GM23248 (cell line): ENCODE data around the gene GAB2. TPM values are rescaled to one million over a fixed set of nuclear protein-coding genes. Genes with fewer than 3 reads are reported as not detected.

Experiments
- DNase-seq: peaks from one replicate; pipeline ENCODE4 v3.0.0-alpha.2; 2015
- H2AFZ ChIP-seq: fragments of 200-600 bp; sonication (generic); 2 replicates; pipeline ENCODE4 v1.6.1; 2016; ENCODE audit warnings: antibody characterized with exemption
- H3F3A ChIP-seq: fragments of 200-600 bp; sonication (generic); 2 replicates; pipeline ENCODE4 v1.6.1; 2016; ENCODE audit warnings: mild to moderate bottlenecking, antibody characterized with exemption, mixed run types; ENCODE audit not compliant: insufficient read depth
- H3K27ac ChIP-seq: fragments of 200-600 bp; sonication (generic); 2 replicates; pipeline ENCODE4 v1.5.1; 2016; ENCODE audit warnings: mild to moderate bottlenecking
- H3K27me3 ChIP-seq: fragments of 200-600 bp; sonication (generic); replicated peaks from 2 replicates; pipeline ENCODE4 v1.6.1; 2016; ENCODE audit warnings: mild to moderate bottlenecking; ENCODE audit not compliant: insufficient read depth
- H3K36me3 ChIP-seq: fragments of 200-600 bp; sonication (generic); 2 replicates; pipeline ENCODE4 v1.6.1; 2016; ENCODE audit warnings: low read depth, mild to moderate bottlenecking
- H3K4me1 ChIP-seq: fragments of 200-600 bp; sonication (generic); 2 replicates; pipeline ENCODE4 v1.6.1; 2016; ENCODE audit warnings: mild to moderate bottlenecking; ENCODE audit not compliant: insufficient read depth
- H3K4me2 ChIP-seq: fragments of 200-600 bp; sonication (generic); one replicate; pipeline ENCODE4 v1.6.1; 2016; ENCODE audit warnings: mild to moderate bottlenecking; ENCODE audit not compliant: unreplicated experiment
- H3K4me3 ChIP-seq: fragments of 200-600 bp; sonication (generic); 2 replicates; pipeline ENCODE4 v1.5.1; 2016; ENCODE audit warnings: mild to moderate bottlenecking
- H3K79me2 ChIP-seq: fragments of 200-600 bp; sonication (generic); 2 replicates; pipeline ENCODE4 v1.6.1; 2016; ENCODE audit warnings: mild to moderate bottlenecking; ENCODE audit not compliant: insufficient read depth
- H3K9ac ChIP-seq: fragments of 200-600 bp; sonication (generic); 2 replicates; pipeline ENCODE4 v1.6.1; 2016; ENCODE audit warnings: mild to moderate bottlenecking
- H3K9me2 ChIP-seq: fragments of 200-600 bp; sonication (generic); 2 replicates; pipeline ENCODE4 v1.6.1; 2016; ENCODE audit warnings: mixed run types, mild to moderate bottlenecking, moderate library complexity; ENCODE audit not compliant: insufficient read depth
- H3K9me3 ChIP-seq: fragments of 200-600 bp; sonication (generic); one replicate; pipeline ENCODE4 v1.6.1; 2017; ENCODE audit warnings: low read depth
- H4K20me1 ChIP-seq: fragments of 200-600 bp; sonication (generic); 2 replicates; pipeline ENCODE4 v1.6.0; 2016; ENCODE audit not compliant: insufficient read depth
- EZH2 ChIP-seq: fragments of 200-600 bp; sonication (generic); IDR thresholded peaks from 2 replicates; pipeline ENCODE4 v1.6.1; 2018; ENCODE audit warnings: antibody characterized with exemption, mild to moderate bottlenecking; ENCODE audit not compliant: insufficient read depth, poor library complexity, severe bottlenecking
- EZH2phosphoT487 ChIP-seq: fragments of 200-600 bp; sonication (generic); IDR thresholded peaks from 2 replicates; pipeline ENCODE4 v1.6.1; 2018; ENCODE audit warnings: antibody characterized with exemption, moderate library complexity, mild to moderate bottlenecking, low read depth; ENCODE audit not compliant: insufficient read depth
- WGBS, 2 experiments: methylation state at CpG; one replicate each; pipeline ENCODE4 v1.1.6; 2015 to 2017; ENCODE audit warnings: low lambda C conversion rate in 2 of 2, low coverage in 1 of 2; ENCODE audit errors: missing lambda C conversion rate in 2 of 2; 5-methylcytosine and 5-hydroxymethylcytosine counted together
- in situ Hi-C: fragments of 300-500 bp; cut with MboI; formaldehyde crosslinking; loops from 2 replicates; pipeline ENCODE4 v1.15.0; 2020
- polyA plus RNA-seq: library from polyadenylated mRNA; unstranded; fragments of >200 nt; fragmentation: Nextera tagmentation; extraction: Ambion mirVana; gene quantifications from 2 replicates; pipeline ENCODE4 v1.2.1, GENCODE V29; 2016
- total RNA-seq: library from RNA; depleted of rRNA; stranded (reverse); fragments of >200 nt; shearing (Covaris generic); gene quantifications from 2 replicates; pipeline ENCODE4 v1.2.3, GENCODE V29; 2014

GAB2 gene
- total and polyA plus RNA-seq, 2 experiments from 2014 or later = 1.8 to 12.2 TPM

DNA sequence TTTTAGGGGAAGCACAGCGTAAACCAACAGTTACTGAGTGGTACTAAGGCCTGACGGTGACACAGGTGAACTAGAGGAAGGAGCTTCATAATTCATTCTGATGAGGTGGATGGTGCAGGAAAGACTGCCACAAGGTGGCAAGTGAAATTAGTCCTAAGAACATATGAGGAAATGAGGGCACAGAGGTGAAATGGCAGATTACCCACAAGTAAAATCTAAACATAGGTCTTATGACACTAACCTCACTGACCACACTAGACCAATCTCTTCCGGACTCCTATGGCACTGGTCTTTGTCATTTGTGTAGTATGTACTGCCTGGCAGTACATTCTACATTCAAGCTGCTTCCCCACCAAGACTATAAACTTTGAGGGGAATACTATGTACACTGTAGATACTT lies 20.2 kb downstream of the GAB2 start:
- DNase-seq = no peak
- Histone ChIP-seq H3K79me2 (peaks cover 25% of the 10 kb centered on the region), H3K4me2 (no peak overlapping the region), H2AFZ (no peak overlapping the region), H3K27me3 (no peaks in the 10 kb centered on the region), H4K20me1 (no peaks in the 10 kb centered on the region), H3K4me1 (no peaks in the 10 kb centered on the region), H3K9me3 (no peaks in the 10 kb centered on the region), H3K9ac (no peak overlapping the region), H3K27ac (no peak overlapping the region), H3K9me2 (no peaks in the 10 kb centered on the region), H3K4me3 (no peak overlapping the region), H3K36me3 (no peaks in the 10 kb centered on the region), H3F3A (no peaks in the 10 kb centered on the region)
- WGBS, 2 experiments = 95 to 98% methylated on average over 3 of the region's 3 CpGs
- in situ Hi-C loops = no loop called here
- TF ChIP-seq EZH2 = no peak
- no peak for TF ChIP-seq EZH2phosphoT487

DNA sequence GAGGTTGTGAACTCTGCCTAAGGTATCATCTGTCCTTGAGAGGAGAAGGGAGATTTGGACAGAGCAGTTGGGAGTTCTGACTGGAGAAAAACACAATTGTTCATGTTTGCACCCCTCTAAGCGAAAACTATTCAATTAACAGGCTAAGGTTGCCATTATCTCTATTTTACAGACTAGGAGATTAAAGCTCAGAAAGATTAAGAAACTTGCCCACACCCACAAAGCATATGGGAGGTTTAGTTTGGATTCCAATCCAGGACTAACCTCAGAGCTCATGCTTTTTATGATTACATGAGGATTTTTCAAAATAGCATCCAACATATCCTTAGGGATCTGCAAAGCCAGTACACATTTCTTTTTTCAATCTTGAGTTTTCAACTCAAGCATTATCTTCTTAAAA lies 22.0 kb downstream of the GAB2 start:
- no peak for DNase-seq
- in situ Hi-C loops = no loop called here
- Histone ChIP-seq H3K27me3 (no peaks in the 10 kb centered on the region), H3F3A (no peaks in the 10 kb centered on the region), H3K4me1 (no peaks in the 10 kb centered on the region), H3K9me3 (no peaks in the 10 kb centered on the region), H3K27ac (no peak overlapping the region), H3K9me2 (no peaks in the 10 kb centered on the region), H3K79me2 (peaks cover 27% of the 10 kb centered on the region), H4K20me1 (no peaks in the 10 kb centered on the region), H3K9ac (no peak overlapping the region), H3K36me3 (no peaks in the 10 kb centered on the region), H3K4me2 (no peak overlapping the region), H3K4me3 (no peak overlapping the region), H2AFZ (no peak overlapping the region)
- TF ChIP-seq EZH2 = no peak
- no peak for TF ChIP-seq EZH2phosphoT487
- WGBS, 2 experiments = 92 to 100% methylated on average over 1 of the region's 1 CpG

GRCh38 chr11:78392854-78393253 lies 24.8 kb downstream of the GAB2 start:
- Histone ChIP-seq H3K27ac (no peak overlapping the region), H3F3A (no peaks in the 10 kb centered on the region), H3K4me2 (no peak overlapping the region), H2AFZ (no peak overlapping the region), H3K9ac (no peak overlapping the region), H3K36me3 (no peaks in the 10 kb centered on the region), H4K20me1 (no peaks in the 10 kb centered on the region), H3K9me2 (no peaks in the 10 kb centered on the region), H3K9me3 (no peaks in the 10 kb centered on the region), H3K4me1 (no peaks in the 10 kb centered on the region), H3K27me3 (no peaks in the 10 kb centered on the region), H3K79me2 (peaks cover 28% of the 10 kb centered on the region), H3K4me3 (no peak overlapping the region)
- no peak for DNase-seq
- WGBS, 2 experiments = 95% methylated on average over 2 of the region's 2 CpGs
- TF ChIP-seq EZH2 (no peak), EZH2phosphoT487 (no peak)
- in situ Hi-C loops = no loop called here

DNA sequence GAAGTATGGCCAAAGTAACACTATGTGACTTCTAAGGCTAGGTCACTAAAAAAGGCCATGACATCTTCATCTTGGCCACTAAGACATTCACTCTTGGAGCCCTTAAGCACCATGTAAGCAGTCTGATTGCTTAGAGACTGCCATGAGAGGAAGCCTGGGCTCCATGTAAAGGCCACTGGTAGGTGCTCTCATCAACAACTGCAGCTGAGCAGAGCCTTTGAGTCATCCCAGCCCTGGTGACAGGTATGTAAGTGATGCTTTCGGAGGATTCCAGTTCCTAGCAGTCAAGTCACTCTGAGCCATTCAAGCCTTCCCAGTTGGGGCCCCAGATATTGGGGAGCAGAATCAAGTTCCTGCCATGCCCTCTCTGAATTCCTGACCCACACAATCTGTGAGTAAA lies 26.2 kb downstream of the GAB2 start:
- H3K9me2 ChIP-seq = no peaks in the 10 kb centered on the region
- peaks cover 20% of the 10 kb centered on the region; the same call in 1 of the 2 replicates for H3K79me2 ChIP-seq
- no peaks in the 10 kb centered on the region for H3K9me3 ChIP-seq
- no peak overlapping the region for H2AFZ ChIP-seq
- no peaks in the 10 kb centered on the region for H3F3A ChIP-seq
- no peak overlapping the region for H3K27ac ChIP-seq
- no peaks in the 10 kb centered on the region for H3K27me3 ChIP-seq
- in situ Hi-C loops = no loop called here
- H3K9ac ChIP-seq = no peak overlapping the region
- WGBS, 2 experiments = 100% methylated on average over 1 of the region's 1 CpG
- no peak overlapping the region for H3K4me3 ChIP-seq
- H4K20me1 ChIP-seq = no peaks in the 10 kb centered on the region
- no peak for TF ChIP-seq EZH2phosphoT487
- no peak for TF ChIP-seq EZH2
- H3K4me1 ChIP-seq = no peaks in the 10 kb centered on the region
- no peak overlapping the region for H3K4me2 ChIP-seq
- no peaks in the 10 kb centered on the region for H3K36me3 ChIP-seq
- DNase-seq = no peak

DNA sequence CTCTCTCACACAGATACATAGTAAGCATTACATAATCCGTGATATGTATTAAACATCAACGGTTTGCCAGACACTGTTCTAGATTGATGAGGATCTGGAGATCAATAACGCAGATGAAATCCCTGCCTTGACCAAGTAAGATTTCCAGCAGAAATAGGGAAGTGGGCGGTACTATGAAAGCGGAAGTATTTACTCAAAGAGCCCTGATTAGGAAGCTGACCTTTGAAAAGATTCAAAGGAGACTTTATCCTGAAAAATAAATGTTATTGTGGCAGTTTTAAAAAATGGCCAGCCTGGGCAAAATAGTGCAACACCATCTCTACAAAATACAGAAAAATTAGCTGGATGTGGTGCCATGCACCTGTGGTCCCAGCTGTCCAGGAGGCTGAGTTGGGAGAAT lies 26.8 kb downstream of the GAB2 start:
- WGBS, 2 experiments = 97 to 98% methylated on average over 5 of the region's 5 CpGs
- Histone ChIP-seq H3K27me3 (no peaks in the 10 kb centered on the region), H3K9me3 (no peaks in the 10 kb centered on the region), H3F3A (no peaks in the 10 kb centered on the region), H3K79me2 (peaks cover 19% of the 10 kb centered on the region; the same call in 1 of the 2 replicates), H3K9ac (no peak overlapping the region), H3K27ac (no peak overlapping the region), H4K20me1 (no peaks in the 10 kb centered on the region), H2AFZ (no peak overlapping the region), H3K4me2 (no peak overlapping the region), H3K4me3 (no peak overlapping the region), H3K9me2 (no peaks in the 10 kb centered on the region), H3K4me1 (no peaks in the 10 kb centered on the region), H3K36me3 (no peaks in the 10 kb centered on the region)
- TF ChIP-seq EZH2phosphoT487 = no peak
- in situ Hi-C loops = no loop called here
- DNase-seq = no peak
